ENCODE measurements around the gene SLC32A1. TPM values are rescaled to one million over a fixed set of nuclear protein-coding genes. Genes with fewer than 3 reads are reported as not detected.

Gene SLC32A1
- total RNA-seq, 4 donors from 2014 or later = not detected

DNA sequence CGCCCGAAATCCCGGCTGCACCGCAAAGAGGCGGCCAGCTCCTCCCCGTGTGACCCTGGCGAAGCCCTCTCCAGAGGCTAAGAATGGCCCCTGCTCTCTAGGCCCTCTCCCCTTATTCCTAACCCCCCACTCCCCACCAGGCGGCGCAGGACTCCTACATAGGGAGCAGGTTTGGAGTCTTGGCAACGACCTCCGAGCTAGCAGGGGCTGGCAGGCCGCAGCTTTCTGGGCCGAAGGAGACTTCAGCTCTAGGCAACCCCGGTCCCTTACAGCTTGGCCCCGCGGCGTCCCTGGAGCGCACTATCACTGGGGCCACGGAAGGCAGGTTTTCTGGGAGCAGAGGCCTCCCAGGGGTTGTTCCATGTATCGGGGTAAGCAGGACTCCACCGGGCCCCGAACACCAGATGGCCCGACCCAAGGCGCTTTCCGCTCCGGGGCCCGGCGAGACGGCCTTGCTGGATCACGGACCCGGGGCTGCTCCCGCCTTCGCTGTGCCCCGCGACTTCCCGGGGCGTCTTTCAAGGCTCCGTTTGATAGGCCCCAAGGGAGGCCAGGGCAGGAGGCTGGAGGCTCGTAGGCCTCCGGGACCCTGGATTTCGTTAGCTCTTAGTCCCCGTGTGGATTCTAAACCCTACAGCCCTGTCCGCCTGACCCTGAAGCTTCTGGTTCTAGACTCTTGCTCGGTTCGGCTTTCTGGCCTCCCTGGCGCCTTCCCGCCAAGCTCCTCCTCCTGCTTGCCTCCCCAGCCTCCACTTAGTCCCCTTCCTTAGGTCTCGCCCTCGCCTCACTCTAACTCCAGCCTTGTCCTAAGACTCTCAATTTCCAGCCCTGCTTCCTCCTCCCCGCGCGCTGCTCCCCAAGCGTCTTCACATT is 1.9 kb downstream of the SLC32A1 start:
- DNase-seq = no peak

DNA sequence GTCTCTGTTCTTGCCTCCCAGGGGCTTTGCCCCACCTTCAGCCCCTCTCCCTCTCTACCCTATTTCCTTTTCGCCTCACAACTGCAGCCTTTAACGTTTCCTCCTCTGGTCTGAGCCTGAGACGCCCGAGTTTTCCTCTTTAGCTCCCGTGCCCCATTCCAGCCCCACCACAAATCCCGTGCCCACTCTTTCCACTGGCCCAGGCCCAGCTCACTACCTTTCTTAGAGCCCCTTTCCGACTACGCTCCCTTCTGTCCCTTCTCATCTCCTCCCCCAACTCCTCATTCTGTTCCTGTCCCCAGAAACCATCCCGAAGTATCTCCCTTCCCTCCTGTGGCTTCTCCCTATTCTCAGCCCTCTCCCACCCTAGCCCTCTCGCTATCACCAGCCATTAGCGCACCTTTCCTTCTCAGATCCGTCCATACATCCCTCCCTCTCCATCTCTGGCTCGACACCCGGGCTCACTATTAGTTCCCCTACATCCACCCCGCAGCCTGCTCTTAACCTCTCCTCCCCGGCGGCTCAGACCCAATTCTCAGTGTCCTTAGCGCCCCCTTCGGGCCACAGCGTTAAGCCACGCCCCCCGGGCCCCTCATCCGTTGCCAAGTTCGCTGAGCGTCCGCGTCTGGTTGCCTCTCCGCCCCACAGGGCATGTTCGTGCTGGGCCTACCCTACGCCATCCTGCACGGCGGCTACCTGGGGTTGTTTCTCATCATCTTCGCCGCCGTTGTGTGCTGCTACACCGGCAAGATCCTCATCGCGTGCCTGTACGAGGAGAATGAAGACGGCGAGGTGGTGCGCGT is 2.7 kb downstream of the SLC32A1 start:
- Histone ChIP-seq H3K27ac (no peak overlapping the region), H3K27me3 (peaks cover 62 to 100% (median 75%) of the 10 kb centered on the region in 4 donors), H3K36me3 (no peaks in the 10 kb centered on the region), H3K4me1 (peaks cover 18 to 91% (median 26%) of the 10 kb centered on the region in 3 donors), H3K4me3 (no peak overlapping the region), H3K9me3 (no peaks in the 10 kb centered on the region)
- WGBS, 2 donors = 3 to 9% methylated on average over 34 to 38 of the region's 43 CpGs
- DNase-seq = no peak
- no peak for TF ChIP-seq POLR2A (IDR thresholded peaks at IDR 0.05)
- TF ChIP-seq, protein P1, sequence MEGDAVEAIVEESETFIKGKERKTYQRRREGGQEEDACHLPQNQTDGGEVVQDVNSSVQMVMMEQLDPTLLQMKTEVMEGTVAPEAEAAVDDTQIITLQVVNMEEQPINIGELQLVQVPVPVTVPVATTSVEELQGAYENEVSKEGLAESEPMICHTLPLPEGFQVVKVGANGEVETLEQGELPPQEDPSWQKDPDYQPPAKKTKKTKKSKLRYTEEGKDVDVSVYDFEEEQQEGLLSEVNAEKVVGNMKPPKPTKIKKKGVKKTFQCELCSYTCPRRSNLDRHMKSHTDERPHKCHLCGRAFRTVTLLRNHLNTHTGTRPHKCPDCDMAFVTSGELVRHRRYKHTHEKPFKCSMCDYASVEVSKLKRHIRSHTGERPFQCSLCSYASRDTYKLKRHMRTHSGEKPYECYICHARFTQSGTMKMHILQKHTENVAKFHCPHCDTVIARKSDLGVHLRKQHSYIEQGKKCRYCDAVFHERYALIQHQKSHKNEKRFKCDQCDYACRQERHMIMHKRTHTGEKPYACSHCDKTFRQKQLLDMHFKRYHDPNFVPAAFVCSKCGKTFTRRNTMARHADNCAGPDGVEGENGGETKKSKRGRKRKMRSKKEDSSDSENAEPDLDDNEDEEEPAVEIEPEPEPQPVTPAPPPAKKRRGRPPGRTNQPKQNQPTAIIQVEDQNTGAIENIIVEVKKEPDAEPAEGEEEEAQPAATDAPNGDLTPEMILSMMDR (IDR thresholded peaks at IDR 0.05) = no peak
- intact Hi-C loops (cut with DNase I) = no loop called here

More for the DNA sequence above, 1.9 kb downstream of the SLC32A1 start:
- Histone ChIP-seq H3K4me1 (peaks cover 18 to 83% (median 23%) of the 10 kb centered on the region in 3 donors), H3K27me3 (peaks cover 62 to 100% (median 72%) of the 10 kb centered on the region in 4 donors), H3K36me3 (no peaks in the 10 kb centered on the region), H3K9me3 (no peaks in the 10 kb centered on the region), H3K27ac (no peak overlapping the region), H3K4me3 (no peak overlapping the region)
- WGBS, 2 donors = 19 to 24% methylated on average over 20 to 22 of the region's 53 CpGs
- intact Hi-C loops (cut with DNase I) = no loop called here
- no peak for TF ChIP-seq POLR2A (IDR thresholded peaks at IDR 0.05)
- TF ChIP-seq, protein P1 (IDR thresholded peaks at IDR 0.05) = peak in 4 of 6 experiments; percentile 5 to 33 (median 20)

DNA sequence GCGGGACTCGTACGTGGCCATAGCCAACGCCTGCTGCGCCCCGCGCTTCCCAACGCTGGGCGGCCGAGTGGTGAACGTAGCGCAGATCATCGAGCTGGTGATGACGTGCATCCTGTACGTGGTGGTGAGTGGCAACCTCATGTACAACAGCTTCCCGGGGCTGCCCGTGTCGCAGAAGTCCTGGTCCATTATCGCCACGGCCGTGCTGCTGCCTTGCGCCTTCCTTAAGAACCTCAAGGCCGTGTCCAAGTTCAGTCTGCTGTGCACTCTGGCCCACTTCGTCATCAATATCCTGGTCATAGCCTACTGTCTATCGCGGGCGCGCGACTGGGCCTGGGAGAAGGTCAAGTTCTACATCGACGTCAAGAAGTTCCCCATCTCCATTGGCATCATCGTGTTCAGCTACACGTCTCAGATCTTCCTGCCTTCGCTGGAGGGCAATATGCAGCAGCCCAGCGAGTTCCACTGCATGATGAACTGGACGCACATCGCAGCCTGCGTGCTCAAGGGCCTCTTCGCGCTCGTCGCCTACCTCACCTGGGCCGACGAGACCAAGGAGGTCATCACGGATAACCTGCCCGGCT is 3.4 kb downstream of the SLC32A1 start:
- WGBS, 2 donors = 16% methylated on average over 17 of the region's 46 CpGs; no CpG with 5 or more reads in 1 of the 2 donors
- no peaks in the 10 kb centered on the region for H3K9me3 ChIP-seq

GRCh38 chr20:38728191-38728781 is 4.0 kb downstream of the SLC32A1 start:
- peaks cover 18 to 87% (median 26%) of the 10 kb centered on the region in 3 donors for H3K4me1 ChIP-seq
- no CpG with 5 or more reads among the region's 56 CpGs for WGBS, 2 donors
- H3K4me3 ChIP-seq = no peak overlapping the region
- H3K27me3 ChIP-seq = peaks cover 54 to 100% (median 79%) of the 10 kb centered on the region in 4 donors
- DNase-seq = no peak
- no peaks in the 10 kb centered on the region for H3K9me3 ChIP-seq
- H3K27ac ChIP-seq = no peak overlapping the region
- intact Hi-C loops (cut with DNase I) = no loop called here
- no peaks in the 10 kb centered on the region for H3K36me3 ChIP-seq
- no peak for TF ChIP-seq POLR2A (IDR thresholded peaks at IDR 0.05)
- TF ChIP-seq, protein P1 (IDR thresholded peaks at IDR 0.05) = no peak

More for the DNA sequence above, 3.4 kb downstream of the SLC32A1 start:
- H3K36me3 ChIP-seq = no peaks in the 10 kb centered on the region
- no peak overlapping the region for H3K4me3 ChIP-seq
- no peak for DNase-seq
- no peak overlapping the region for H3K27ac ChIP-seq
- intact Hi-C loops (cut with DNase I) = no loop called here
- peaks cover 60 to 100% (median 79%) of the 10 kb centered on the region in 4 donors for H3K27me3 ChIP-seq
- H3K4me1 ChIP-seq = peaks cover 18 to 91% (median 26%) of the 10 kb centered on the region in 3 donors
- TF ChIP-seq, protein P1 (IDR thresholded peaks at IDR 0.05) = no peak
- TF ChIP-seq POLR2A (IDR thresholded peaks at IDR 0.05) = no peak
